Small intestine (tissue), 7 donors: Measurements from ENCODE around the gene RPP25L. TPM values are rescaled to one million over a fixed set of nuclear protein-coding genes. Genes with fewer than 3 reads are reported as not detected.

Source experiments
- DNase-seq, 2 donors: peaks; one replicate each; pipeline versions ENCODE4 v3.0.0 to v3.0.0-alpha.2; 2013
- FAIRE-seq: peaks from 2 replicates; lab custom pipeline; 2012; peaks lifted over from hg19 to GRCh38; lab: Jason Lieb, UNC
- H3K27ac ChIP-seq, 3 donors: one replicate each; pipeline ENCODE4 v1.5.1; 2013; ENCODE audit warnings: low read length in 2 of 3, mild to moderate bottlenecking in 2 of 3, control low read depth in 1 of 3, inconsistent platforms in 1 of 3, low read depth in 1 of 3, moderate library complexity in 1 of 3
- H3K27me3 ChIP-seq, 3 donors: one replicate each; pipeline ENCODE4 v1.6.1; 2013; ENCODE audit warnings: low read length in 3 of 3, inconsistent platforms in 1 of 3; ENCODE audit not compliant: control insufficient read depth in 3 of 3, insufficient read depth in 3 of 3
- H3K36me3 ChIP-seq, 3 donors: one replicate each; pipeline ENCODE4 v1.6.1; 2013; ENCODE audit warnings: low read length in 3 of 3, inconsistent platforms in 1 of 3, low read depth in 1 of 3, mild to moderate bottlenecking in 1 of 3, moderate library complexity in 1 of 3; ENCODE audit not compliant: control insufficient read depth in 3 of 3, insufficient read depth in 2 of 3
- H3K4me1 ChIP-seq, 3 donors: one replicate each; pipeline ENCODE4 v1.6.1; 2013; ENCODE audit warnings: low read length in 2 of 3, inconsistent platforms in 1 of 3, low read depth in 1 of 3, mild to moderate bottlenecking in 1 of 3, moderate library complexity in 1 of 3; ENCODE audit not compliant: control insufficient read depth in 3 of 3, insufficient read depth in 2 of 3
- H3K4me3 ChIP-seq, 3 donors: one replicate each; pipeline ENCODE4 v1.5.1; 2013; ENCODE audit warnings: low read length in 3 of 3, control low read depth in 1 of 3, inconsistent platforms in 1 of 3, low read depth in 1 of 3, mild to moderate bottlenecking in 1 of 3, moderate library complexity in 1 of 3
- H3K9me3 ChIP-seq, 2 donors: one replicate each; pipeline ENCODE4 v1.6.1; 2013; ENCODE audit warnings: low read depth in 1 of 2, low read length in 1 of 2; ENCODE audit not compliant: control insufficient read depth in 2 of 2, insufficient read depth in 1 of 2
- WGBS, 3 donors: extraction: QIAGEN DNeasy Blood & Tissue Kit; methylation state at CpG; one replicate each; pipeline ENCODE4 v1.1.7; 2013; 5-methylcytosine and 5-hydroxymethylcytosine counted together
- polyA plus RNA-seq, 4 donors: library from polyadenylated mRNA; stranded (reverse) in 3 of 4; unstranded in 1 of 4; fragments of 200-250 nt in 3 of 4; fragments of 120-200 nt in 1 of 4; gene quantifications; one replicate each; pipeline versions ENCODE4 v1.2.1 to v1.2.3, GENCODE V29; 2013
- donor health status: healthy with polysubstance abuse.
- donor health status: control.
- donor health status: control.
- donor health status: Bipolar disorder and iron deficiency.
- donor health status: healthy.

RPP25L gene
- polyA plus RNA-seq, 4 donors, result 41.2 to 93.7 (median 72.4) TPM

- 90 to 92% (median 90%) methylated on average over 14 of the region's 14 CpGs for WGBS, 3 donors
- DNase-seq (no peak), FAIRE-seq (no peak)
- H3K9me3 ChIP-seq, result no peaks in the 10 kb centered on the region
- peaks cover 0 to 21% (median 3%) of the 10 kb centered on the region in 3 donors for H3K4me1 ChIP-seq
- no peak overlapping the region for H3K4me3 ChIP-seq
- H3K27me3 ChIP-seq, result peaks cover 0 to 5% (median 0%) of the 10 kb centered on the region in 3 donors
- H3K27ac ChIP-seq, result no peak overlapping the region
- H3K36me3 ChIP-seq, result peaks cover 0 to 16% (median 0%) of the 10 kb centered on the region in 3 donors
Measured at GRCh38 chr9:34635556-34635955, 23.7 kb upstream of the RPP25L start.

- no peak overlapping the region for H3K4me3 ChIP-seq
- FAIRE-seq (no peak), DNase-seq (no peak)
- H3K9me3 ChIP-seq, result no peaks in the 10 kb centered on the region
- WGBS, 3 donors, result 77 to 88% (median 88%) methylated on average over 3 of the region's 3 CpGs
- H3K36me3 ChIP-seq, result peaks cover 0 to 16% (median 0%) of the 10 kb centered on the region in 3 donors
- H3K4me1 ChIP-seq, result peaks cover 0 to 27% (median 5%) of the 10 kb centered on the region in 3 donors
- H3K27me3 ChIP-seq, result peaks cover 0 to 14% (median 0%) of the 10 kb centered on the region in 3 donors
- no peak overlapping the region for H3K27ac ChIP-seq
Measured at GRCh38 chr9:34634551-34635248, 22.8 kb upstream of the RPP25L start.

- peaks cover 0 to 16% (median 0%) of the 10 kb centered on the region in 3 donors for H3K36me3 ChIP-seq
- no peak overlapping the region for H3K27ac ChIP-seq
- peaks cover 0 to 27% (median 5%) of the 10 kb centered on the region in 3 donors for H3K4me1 ChIP-seq
- FAIRE-seq (no peak), DNase-seq (peak; percentile 72 to 77)
- peaks cover 0 to 21% (median 4%) of the 10 kb centered on the region in 3 donors for H3K27me3 ChIP-seq
- H3K9me3 ChIP-seq, result no peaks in the 10 kb centered on the region
- no peak overlapping the region for H3K4me3 ChIP-seq
- 13 to 25% (median 20%) methylated on average over 3 of the region's 3 CpGs for WGBS, 3 donors
Measured at GRCh38 chr9:34633851-34634550, 22.1 kb upstream of the RPP25L start.

- Histone ChIP-seq H3K4me3 (no peak overlapping the region), H3K36me3 (peaks cover 0 to 16% (median 0%) of the 10 kb centered on the region in 3 donors), H3K27me3 (peaks cover 0 to 27% (median 6%) of the 10 kb centered on the region in 3 donors), H3K4me1 (peaks cover 0 to 25% (median 2%) of the 10 kb centered on the region in 3 donors), H3K9me3 (no peaks in the 10 kb centered on the region), H3K27ac (no peak overlapping the region)
- DNase-seq (no peak), FAIRE-seq (no peak)
- 43 to 65% (median 59%) methylated on average over 5 of the region's 5 CpGs for WGBS, 3 donors
Measured at GRCh38 chr9:34633166-34633565, 21.3 kb upstream of the RPP25L start.

DNA sequence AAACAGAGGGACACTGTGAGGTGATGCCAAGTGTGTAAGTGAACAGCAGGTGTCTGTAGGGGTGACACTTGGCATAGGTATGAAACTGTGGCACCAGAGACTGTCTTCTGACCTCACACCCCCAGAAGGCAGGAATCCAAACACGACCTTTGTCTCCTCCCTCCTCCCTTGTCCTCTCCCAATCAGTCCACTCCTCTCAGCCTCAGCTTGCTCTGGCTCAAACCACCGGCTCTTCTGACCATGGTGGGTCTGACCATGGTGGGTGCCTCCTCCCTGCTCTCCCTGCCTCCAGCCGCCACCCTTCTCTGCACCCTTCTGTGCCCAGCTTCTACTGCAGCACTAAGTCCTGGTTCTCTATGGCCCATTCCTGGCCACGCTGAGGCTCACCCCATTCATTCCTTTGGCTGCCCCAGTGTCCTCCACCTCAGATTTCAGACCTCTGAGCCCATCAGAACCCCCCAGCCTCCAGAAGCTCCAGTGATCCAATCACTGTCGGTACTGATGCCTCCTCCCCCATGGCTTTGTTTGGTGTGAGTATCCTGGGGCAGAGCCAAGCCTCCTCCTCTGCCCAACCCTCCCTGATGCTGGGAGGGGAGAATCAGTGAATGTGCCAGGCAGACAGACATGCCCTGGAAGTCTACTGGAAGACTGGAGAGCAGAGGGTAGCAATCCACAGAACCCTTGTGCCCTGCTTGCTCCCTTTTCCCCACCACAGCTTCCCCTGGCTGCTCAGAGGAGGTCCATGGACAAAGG is 18.7 kb upstream of the RPP25L start:
- Histone ChIP-seq H3K4me3 (no peak overlapping the region), H3K4me1 (peaks cover 0 to 12% (median 2%) of the 10 kb centered on the region in 3 donors), H3K27ac (no peak overlapping the region), H3K36me3 (peaks cover 0 to 11% (median 0%) of the 10 kb centered on the region in 3 donors), H3K27me3 (peaks cover 0 to 53% (median 25%) of the 10 kb centered on the region in 3 donors), H3K9me3 (no peaks in the 10 kb centered on the region)
- DNase-seq (peak; percentile 39 to 73), FAIRE-seq (no peak)
- 17 to 33% (median 25%) methylated on average over 5 of the region's 5 CpGs for WGBS, 3 donors

GRCh38 chr9:34629491-34629808 is 17.6 kb upstream of the RPP25L start:
- DNase-seq (no peak), FAIRE-seq (no peak)
- no peak overlapping the region for H3K27ac ChIP-seq
- H3K4me1 ChIP-seq, result peaks cover 0 to 17% (median 2%) of the 10 kb centered on the region in 3 donors
- H3K27me3 ChIP-seq, result peaks cover 0 to 64% (median 33%) of the 10 kb centered on the region in 3 donors
- H3K9me3 ChIP-seq, result no peaks in the 10 kb centered on the region
- 27 to 41% (median 37%) methylated on average over 5 of the region's 5 CpGs for WGBS, 3 donors
- no peaks in the 10 kb centered on the region for H3K36me3 ChIP-seq
- peak overlapping the region in 2 of 3 donors; percentile 10 to 49 for H3K4me3 ChIP-seq

DNA sequence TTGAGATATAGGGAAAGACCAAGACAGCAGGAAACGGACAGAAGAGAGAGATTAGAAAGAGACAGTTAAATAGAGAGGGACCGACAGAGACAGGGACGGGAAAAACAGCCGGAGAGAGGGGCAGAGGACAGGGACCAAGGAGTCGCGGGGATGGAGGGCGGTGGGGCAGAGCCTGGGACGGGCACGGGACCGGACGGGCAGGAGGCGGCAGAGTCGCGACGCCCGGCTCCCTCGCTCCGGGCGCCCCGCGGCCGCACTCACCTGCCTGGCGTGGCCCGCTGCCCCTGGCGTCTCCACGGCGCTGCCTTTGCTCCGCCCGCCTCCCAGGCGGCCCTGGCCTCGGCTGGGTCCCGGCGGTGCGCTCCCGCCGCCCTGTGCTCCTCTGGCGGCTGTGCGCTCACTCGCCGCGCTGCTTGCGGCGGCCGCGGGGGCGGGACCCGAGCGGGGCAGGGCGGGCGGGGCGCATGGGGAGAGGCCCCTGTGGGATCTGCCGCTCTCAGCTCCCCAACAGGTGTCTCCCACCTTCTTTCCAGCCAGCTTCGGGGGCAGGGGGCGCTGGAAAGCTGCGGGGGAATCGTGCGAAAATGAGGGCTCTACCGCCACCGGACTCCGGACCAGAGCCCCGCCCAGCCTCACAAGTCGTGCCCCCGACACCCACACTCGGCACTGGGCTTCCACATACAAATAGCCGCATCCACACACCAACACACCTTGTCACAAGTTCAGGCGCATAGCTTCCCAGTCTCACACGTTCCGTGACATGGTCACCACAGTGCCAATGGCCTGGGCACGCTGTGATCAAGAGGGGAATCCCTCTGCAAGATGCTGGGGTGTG is 17.0 kb upstream of the RPP25L start, which contains the start of gene ARID3C:
Gene ARID3C, minus strand, starts transcription at position 411 of the 835 bp plus-strand sequence. CDS start 1,052 bp downstream, outside the sequence.
- no peak within 1 kb of the TSS for H3K27ac ChIP-seq
- peak; percentile 56 to 72 for DNase-seq
- peaks cover 0 to 70% (median 39%) of the 10 kb centered on the region in 3 donors for H3K27me3 ChIP-seq
- no peaks in the 10 kb centered on the region for H3K9me3 ChIP-seq
- H3K36me3 ChIP-seq, result no peaks in the 10 kb centered on the region
- H3K4me3 ChIP-seq, result peak within 1 kb of the TSS in 2 of 3 donors; percentile 10 to 49
- no peak for FAIRE-seq
- peaks cover 0 to 21% (median 2%) of the 10 kb centered on the region in 3 donors for H3K4me1 ChIP-seq
- 1 to 3% (median 2%) methylated on average over 34 to 69 of the region's 69 CpGs for WGBS, 3 donors
